Neural progenitor cell (in vitro differentiated cells): ENCODE results near the gene NUP35.

Source experiments
- CTCF ChIP-seq: fragments of 200-600 bp; sonication (generic); IDR thresholded peaks from 2 replicates; pipeline ENCODE4 v1.5.1; 2017; ENCODE audit warnings: antibody characterized with exemption, mild to moderate bottlenecking
- EZH2 ChIP-seq: fragments of 200-600 bp; sonication (generic); IDR thresholded peaks from 2 replicates; pipeline ENCODE4 v1.6.1; 2017; ENCODE audit warnings: antibody characterized with exemption, mild to moderate bottlenecking, moderate library complexity
- EZH2phosphoT487 ChIP-seq: fragments of 200-600 bp; sonication (generic); IDR thresholded peaks from 2 replicates; pipeline ENCODE4 v1.6.1; 2017; ENCODE audit warnings: antibody characterized with exemption

- TF ChIP-seq EZH2phosphoT487 (no peak), CTCF (peak; percentile 11), EZH2 (no peak)
These were observed 69.7 kb downstream of the NUP35 start for GRCh38 chr2:183193904-183194303.
